ENCODE data around the gene CYTL1.

- TF ChIP-seq POLR2A (IDR thresholded peaks at IDR 0.05; ENCODE audit: low read length) (no peak), GATA1 (IDR thresholded peaks at IDR 0.05; ENCODE audit: low read depth, low read length) (no peak)
Measured at GRCh38 chr4:4980621-4981230, 38.5 kb downstream of the CYTL1 start.

Data from erythroblast (primary cell).